GM12892 (cell line): ENCODE data around the gene XAGE3.

Experiments used
- POLR2A ChIP-seq: IDR thresholded peaks from 2 replicates; pipeline ENCODE4 v1.6.1; 2011; ENCODE audit warnings: low read depth, low read length, control low read depth
- POLR2AphosphoS5 ChIP-seq: IDR thresholded peaks from 2 replicates; pipeline ENCODE4 v1.6.1; 2011; ENCODE audit warnings: low read depth, low read length, control low read depth
- TAF1 ChIP-seq: IDR thresholded peaks from 2 replicates; pipeline ENCODE4 v1.6.1; 2011; ENCODE audit warnings: low read depth, mild to moderate bottlenecking, control low read depth, low read length, borderline replicate concordance

GRCh38 chrX:52852110-52852860 lies 15.6 kb downstream of the XAGE3 start:
- TF ChIP-seq POLR2A (no peak), TAF1 (no peak), POLR2AphosphoS5 (no peak)
